GM19025 (cell line): ENCODE data around the gene CCDC69.
"Not testable (repeated sequence)": the region's sequence is repeated elsewhere in the genome, so short reads cannot be mapped to it uniquely, and the experiment has no call there.

ENCODE experiments used
- ATAC-seq: cut with Tn5 transposase; IDR thresholded peaks from one replicate; pipeline ENCODE4 v1.9.1; 2021; ENCODE audit warnings: mild to moderate bottlenecking, low read depth, moderate library complexity; ENCODE audit not compliant: unreplicated experiment

Gene CCDC69

DNA sequence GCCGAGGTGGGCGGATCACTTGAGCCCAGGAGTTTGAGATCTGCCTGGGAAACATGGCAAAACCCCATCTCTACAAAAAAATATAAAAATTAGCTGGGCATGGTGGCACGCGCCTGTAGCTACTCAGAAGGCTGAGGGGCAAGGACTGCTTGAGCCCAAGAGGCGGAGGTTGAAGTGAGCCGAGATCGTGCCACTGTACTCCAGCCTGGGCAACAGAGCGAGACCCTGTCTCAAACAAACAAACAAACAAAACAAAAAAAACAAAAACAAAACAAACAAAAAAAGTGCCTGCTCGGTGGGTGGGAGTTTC is 26.6 kb downstream of the CCDC69 start:
- ATAC-seq = not testable (repeated sequence)

DNA sequence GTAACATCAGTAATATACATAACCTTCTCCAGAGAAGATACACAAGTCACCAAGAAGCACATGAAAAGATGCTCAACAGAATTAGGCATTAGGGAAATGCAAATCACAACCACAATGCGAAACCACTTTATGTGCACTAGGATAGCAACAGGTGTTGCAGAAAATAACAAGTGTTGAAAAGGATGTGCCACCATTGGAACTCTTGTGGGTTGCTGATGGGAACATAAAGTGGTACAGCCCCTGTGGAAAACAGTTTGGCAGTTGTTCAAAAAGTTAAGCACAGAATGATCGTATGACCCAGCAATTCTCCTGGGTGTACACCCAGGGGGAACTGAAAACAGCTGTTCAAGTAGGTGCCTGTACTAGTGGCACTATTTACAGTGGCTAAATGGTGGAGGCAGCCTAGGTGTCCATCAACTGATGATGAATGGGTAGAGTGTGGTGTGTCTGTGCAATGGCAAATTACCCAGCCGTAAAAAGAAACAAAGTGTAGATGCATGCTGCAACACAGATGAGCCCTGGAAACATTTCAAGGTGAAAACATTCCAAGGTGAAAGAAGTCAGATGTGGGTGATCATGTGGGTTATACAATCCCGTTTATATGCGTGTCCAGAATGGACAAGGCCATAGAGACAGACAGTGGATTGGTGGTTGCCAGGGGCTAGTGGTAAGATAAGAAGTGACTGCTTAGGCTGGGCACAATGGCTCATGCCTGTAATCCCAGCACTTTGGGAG is 27.2 kb downstream of the CCDC69 start:
- ATAC-seq = peak; percentile 97

DNA sequence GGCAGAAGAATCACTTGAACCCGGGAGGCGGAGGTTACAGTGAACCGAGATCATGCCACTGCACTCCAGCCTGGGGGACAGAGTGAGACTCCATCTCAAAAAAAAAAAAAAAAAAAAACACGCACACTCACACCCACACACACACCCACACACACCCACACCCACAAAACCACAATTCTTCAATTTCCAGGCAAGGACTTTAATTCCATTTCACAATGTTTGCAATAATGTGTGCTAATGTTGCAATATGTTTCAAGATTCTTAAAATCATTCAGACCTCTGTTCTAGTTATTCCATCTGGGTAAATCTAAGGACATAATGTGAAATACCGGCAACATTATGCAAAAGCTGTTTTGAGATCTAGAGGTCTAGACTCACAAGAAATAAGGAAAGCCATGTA is 28.3 kb downstream of the CCDC69 start:
- no peak for ATAC-seq

DNA sequence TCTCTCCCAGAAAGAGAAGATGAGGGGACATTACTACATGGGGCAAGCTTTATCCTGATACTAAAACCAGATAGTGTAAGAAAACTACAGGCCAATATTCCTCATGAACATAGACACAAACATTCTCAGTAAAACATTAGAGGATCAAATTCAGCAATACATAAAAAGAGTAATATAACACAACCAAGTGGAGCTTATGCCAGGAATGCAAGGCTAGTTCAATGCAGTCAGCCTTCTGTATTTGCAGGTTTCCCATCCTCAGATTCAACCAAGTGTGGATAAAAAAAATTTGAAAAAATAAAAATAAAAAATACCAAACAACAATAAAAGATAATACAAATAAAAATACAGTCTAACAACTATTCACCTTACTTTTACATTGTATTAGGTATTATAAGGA is 31.3 kb downstream of the CCDC69 start:
- ATAC-seq = no peak

DNA sequence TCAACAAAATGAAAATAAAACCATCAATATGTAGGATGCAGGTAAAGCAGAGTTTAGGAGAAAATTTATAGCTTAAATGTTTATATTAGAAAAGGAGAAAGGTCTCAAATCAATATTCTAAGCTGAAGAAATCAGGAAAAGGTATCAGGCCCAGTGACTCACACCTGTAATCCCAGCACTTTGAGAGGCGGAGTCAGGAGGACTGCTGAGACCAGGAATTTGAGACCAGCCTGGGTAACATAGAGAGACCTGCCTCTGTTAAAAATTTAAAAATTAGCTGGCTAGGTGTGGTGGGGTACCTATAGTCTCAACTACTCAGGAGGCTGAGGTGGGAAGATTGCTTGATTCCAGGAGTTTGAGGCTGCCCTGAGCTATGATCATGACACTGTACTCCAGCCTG is 32.2 kb downstream of the CCDC69 start:
- ATAC-seq = no peak

DNA sequence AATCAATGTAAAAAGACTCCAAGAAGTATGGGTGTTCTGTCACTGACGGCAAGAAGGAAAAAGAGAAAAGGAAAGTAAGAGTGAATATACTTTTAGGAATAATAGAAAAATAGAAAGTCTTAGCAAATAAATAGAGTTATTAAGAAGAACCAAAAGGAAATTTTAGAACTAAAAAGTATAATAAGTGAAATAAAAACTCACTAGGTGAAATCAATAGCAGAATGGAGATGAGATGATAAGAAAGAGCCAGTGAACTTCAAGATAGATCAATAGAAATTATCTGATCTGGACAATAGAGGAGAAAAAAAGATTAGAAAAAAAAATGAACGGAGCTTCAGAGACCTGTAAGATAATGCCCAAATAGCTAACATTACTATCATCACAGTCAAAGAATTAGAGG is 34.7 kb downstream of the CCDC69 start:
- ATAC-seq = no peak

DNA sequence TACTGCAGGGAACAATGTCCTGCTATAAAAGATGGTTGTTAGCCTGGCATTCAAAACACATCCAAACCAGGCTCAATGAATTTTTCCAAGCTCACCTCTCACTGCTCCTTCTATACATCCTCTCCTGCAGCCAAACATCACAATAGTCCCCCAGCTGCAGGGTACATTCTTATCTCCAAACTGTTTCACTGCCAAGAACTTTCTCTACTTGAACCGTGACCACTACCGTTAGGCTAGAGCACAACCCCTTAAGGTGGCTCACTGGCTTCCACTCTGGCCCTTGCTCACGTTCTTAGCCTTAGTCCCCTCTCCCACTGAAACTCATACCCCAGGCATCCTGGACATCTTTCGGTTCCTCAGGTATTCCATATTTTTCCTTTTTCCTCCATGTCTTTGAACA is 37.4 kb downstream of the CCDC69 start:
- no peak for ATAC-seq

DNA sequence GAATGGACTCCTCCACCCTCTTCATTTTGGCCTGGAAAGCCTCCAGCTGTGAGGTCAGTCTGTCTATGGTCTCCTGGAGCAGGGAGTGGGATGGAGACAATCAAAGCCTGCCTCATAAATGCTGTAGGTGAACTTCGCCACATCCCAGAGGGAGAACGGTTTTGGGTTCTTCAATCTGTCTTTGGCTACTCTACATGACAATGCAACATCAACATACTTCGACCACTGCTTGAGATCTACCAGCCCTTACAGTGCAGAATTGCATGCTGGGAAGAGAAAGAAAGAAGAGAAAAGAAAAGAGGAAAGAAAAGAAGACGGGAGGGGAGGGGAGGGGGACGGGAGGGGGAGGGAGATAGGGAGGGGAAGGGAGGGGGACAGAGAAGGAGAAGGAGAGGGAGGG is 37.8 kb downstream of the CCDC69 start:
- no peak for ATAC-seq

DNA sequence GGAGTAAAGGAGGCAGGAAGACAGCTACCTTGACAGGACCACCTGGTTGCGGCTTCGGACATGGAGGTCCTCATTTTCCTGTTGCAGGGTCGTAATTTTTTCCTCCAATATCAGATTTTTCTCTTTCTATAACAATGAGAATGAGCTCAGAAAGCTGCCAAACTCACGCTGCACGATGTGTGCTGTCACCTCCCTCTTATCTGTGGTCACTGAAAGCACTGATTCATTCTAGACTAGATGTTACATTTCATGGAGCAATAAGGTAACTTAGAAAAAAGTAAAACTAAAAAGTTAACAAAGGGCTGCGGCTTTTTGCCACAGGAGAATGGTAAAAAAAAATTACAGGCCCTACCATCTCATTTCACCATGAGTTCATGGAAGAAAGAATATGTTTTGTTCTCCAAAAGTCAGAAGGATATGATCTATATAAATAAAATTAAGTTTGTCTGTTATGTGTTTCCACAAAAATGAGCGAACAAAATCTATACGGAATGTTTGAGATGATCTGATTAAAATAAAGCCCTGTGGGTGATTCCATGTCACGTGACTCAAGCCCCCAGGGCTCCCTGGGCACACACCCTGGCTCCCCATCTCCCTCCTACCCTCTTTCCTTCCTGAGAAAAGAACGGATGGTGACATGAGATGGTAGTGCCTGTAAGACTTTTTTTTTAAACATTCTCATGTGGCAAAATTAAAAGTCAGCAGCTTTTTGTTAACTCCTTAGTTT is 39.4 kb downstream of the CCDC69 start:
- ATAC-seq = no peak

DNA sequence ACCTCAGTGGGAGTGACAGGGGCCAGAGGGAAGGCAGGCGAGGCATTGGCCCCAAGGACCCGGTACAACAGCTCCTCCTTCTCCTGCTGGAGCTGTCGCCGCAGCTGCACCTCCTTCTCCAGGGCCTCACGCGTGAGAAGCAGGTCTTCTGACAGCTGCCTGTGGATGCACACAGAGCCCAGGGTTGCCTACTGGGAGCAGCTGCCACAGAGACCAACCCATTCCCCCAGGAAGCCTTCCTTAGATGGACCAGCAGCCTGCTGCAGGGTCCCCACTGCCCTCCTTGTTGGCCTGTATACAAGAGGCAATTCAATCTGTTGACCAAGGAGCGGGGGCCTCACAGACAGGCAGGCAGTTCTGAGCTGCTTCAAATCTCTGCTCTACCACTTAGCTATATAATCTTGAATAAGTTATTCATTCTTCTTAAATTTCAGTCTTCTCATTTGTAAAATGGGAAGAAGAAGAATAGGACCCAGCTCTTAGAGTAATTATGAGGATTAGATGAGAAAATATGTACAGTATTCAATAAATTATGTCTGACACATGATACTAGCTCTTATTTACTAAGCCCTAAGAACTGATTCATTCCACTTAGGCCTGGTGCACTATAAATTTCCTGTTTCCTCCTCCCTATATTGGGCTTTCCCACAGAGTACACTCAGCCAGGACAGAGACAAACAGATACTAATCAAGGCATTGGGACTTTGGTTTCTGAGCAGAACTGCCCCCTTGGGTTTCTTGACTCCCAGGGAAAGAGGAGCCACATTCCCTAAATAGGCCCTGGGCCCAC is 40.2 kb downstream of the CCDC69 start:
- ATAC-seq = no peak

DNA sequence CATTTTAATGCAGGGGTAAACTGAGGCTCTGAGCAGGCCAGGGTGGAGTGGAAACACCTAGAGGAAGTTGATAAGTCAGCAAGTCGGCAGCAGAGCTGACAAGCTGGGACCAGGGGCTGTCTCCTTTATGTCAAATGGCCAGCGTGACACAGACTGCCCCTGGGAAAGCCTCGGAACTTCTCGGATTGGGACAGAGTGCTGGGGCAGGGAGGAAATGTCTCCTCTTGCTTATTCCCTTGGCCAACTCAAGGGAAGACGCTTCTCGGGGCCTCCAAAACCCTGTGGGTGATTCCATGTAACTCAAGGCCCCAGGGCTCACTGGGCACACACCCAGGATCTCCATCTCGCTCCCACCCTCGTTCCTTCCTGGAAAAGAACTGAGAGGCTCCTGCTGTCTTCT is 40.9 kb downstream of the CCDC69 start:
- ATAC-seq = no peak

DNA sequence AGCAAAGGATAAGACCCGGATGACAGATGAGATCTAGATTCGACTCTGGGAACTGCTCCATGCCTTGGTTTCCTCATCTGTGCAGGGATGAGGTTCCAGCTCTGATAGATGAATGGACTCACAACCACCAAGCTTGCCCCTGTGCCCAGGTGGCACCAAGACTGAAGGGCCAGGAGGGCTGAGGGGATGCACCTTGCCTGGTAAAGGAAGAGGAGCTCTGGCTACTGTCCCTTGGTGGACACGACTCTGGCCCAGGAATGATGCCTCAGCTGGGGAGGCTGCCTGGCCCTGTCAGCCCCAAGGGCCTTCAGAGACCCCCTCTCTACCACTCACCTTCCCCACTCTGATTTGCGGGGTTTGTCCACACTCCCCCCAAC is 41.4 kb downstream of the CCDC69 start:
- ATAC-seq = no peak

DNA sequence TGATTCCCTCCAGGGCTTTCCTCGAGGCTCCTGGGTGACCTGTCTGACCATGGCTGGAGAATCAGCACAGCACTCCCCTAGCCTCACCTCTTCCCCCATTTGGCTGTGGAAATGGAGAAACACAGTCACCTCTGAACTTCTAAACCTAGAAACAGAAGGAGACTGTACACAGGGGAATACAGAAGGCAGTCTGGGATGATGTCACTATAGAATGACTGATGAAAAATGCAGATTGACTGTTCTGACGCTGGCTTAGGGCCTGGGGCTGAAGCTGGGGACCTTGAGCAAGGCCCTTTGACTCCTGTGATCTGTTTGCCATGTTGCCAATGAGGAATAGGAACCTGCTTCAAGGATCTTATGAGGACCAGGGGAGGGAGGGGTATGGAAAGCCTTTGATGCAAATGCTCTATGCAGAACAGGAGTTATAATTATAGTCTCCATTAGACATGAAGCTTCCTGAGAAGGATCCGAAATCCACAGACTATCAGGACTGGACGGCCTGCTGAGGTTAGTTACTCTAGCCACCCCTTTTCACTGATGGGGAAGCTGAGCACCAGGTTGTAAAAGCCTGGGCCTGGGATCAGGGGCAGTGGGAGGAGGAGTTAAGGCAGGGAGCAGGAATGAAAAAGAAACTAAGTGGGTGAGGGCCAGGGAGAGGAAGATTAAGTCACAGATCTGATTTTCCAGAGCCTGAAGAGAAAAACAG is 41.9 kb downstream of the CCDC69 start:
- no peak for ATAC-seq

DNA sequence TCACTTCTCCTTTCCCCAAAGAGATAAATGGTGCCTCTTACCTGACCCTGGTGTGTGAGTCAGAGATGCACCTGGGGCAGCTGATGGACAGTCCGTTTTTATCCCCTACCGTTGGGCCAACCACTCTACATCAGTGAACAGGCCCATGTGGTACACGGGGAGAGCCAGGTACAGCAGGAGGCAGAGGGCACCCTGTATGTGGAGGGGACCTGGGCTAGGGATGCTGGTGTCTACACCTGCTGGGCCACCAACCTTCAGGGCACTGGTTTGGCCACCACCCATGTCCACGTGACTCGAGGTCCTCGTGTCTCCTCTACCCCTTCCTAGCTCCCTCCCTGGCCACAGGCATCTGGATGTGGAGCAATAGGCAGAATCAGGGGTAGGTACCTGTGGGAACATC is 43.6 kb downstream of the CCDC69 start:
- no peak for ATAC-seq

DNA sequence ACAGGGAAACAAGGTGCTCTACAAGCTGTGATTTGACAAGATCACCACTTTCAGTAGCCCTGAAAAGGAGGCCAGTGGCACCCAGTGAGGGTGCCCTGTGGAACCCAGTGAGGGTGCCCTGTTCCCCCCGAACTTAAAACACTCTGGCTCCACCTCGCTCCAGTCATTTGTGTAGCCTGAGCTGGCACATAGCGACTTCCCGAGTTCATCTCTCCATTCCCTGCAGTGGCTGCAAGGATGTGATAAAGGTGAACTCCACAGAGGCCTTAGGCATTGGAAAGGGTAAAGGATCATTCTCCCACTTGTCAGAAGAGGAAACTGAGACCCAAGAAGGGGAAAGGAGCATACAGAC is 44.4 kb downstream of the CCDC69 start:
- ATAC-seq = no peak

DNA sequence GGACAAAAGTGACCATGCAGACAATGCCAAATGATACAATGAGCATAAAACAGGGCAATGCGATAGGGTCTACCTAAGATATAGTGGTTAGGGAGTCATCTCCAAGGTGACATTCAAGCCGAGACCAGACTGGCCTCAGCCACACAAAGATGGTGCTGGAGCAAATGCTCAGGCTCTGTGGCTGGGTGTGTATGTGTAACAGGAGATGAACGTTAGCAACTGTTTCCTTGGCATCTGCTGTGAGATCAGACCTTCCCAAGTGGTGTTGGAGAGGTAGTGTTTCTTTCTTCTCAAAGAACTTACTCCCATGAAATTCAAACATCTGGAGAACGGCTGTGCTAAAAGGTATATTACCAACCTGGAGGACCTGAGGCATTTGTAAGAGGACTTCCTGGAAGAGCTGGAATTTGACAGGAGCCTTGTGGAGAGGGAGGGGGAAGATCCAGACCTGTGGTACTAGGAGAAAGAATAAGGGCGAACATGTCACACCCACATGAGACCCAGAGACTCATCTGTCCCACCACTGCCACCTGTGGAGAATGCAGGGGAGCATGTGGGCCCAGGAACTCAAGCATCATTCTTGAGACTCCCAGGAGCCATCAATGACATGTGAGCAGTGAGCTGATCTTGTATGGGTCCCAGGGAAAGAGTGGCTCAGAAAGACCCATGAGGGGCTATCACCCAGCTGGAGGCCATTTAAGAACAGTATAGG is 45.0 kb downstream of the CCDC69 start:
- no peak for ATAC-seq

DNA sequence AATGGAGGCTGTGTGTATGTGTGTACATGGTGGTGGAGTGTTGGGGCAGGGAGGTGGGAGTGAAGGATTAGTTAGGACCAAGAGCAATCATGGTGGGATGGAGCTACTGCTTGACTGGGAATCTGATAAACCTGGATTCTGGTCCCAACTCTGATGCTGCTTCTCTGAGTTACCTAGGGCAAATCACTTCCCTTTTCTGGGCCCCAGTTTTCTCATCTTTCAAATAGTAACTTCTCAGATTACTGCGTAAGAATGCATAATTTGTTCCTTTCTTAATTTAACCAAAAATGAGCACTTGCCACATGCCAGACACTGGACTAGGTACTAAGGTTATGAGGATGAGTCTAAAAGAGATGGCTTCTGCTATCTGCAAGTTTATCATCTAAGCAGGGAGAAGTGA is 45.5 kb downstream of the CCDC69 start:
- no peak for ATAC-seq

DNA sequence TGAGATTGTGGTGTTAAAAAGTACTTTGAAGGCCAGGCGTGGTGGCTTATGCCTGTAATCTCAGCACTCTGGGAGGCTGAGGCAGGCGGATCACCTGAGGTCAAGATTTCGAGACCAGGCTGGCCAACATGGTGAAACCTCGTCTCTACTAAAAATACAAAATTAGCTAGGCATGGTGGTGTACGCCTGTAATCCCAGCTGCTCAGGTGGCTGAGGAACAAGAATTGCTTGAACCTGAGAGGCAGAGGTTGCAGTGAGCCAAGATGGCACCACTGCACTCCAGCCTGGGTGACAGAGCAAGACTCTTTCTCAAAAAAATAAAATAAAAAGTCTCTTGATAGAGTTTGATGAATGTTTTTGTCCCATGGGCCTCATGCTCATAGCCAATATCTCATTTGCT is 47.6 kb downstream of the CCDC69 start:
- not testable (repeated sequence) for ATAC-seq

DNA sequence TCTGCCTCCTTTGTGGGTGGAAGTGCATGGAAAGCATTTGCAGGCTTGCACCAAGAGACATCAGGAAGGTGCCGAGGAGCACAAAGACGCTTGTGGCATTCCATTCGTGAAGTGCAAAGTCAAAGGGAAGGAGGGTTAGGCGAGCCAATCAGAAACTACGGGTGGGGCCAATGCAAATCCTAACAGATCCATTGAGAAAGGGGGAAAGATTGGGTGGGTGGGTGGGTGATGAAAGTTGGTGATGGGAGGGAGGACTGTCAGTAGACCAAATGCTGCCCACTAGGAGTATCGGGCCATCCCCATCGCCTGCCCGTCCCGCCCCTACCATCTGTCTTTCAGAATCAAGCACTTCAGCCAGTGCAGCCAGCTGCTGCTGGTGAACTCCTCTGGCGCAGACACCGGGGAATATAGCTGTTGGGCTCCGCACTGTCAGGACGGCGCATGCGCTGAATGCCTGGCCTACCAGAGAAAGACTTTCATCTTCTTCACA is 49.2 kb downstream of the CCDC69 start:
- ATAC-seq = no peak
